ENCODE results near the gene PER3. TPM values are rescaled to one million over a fixed set of nuclear protein-coding genes. Genes with fewer than 3 reads are reported as not detected.

PER3 gene
- total RNA-seq, result 11.1 to 11.5 TPM (median 11.1 TPM) in 3 replicates

DNA sequence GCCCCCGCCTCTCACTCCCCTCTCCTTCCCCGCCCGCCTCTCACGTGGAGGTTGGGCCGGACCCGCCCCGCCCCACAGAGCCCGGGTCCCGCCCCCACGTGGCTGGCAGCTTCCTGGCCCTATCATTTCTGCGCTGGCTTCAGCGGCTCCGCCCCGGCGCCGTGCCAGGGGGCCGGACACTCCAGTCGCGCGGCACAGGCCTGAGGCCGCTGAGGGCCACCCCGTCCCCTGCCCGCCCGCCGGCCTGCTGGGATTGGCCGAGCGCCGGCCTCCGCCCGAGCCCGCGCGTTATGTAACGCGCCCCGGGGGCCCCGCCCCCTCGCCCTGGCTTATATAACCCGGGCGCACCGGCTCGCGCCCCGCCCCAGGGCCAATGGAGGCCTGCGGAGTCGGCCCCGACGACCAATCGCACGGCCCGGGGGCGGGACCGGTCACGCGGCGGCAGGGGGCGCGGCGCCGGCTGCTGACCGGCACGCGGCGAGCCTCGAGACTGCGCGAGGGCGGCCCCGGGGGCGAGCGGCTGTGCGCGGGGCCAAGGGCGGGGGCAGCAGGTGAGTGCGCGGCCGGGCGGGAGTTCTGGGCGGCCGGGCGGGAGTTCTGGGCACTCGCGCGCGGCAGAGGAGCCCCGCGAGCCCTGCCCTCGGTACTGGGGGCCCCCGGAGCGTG, at the start of gene PER3:
Gene PER3 (plus strand): TSS at position 466 of the 666 bp plus-strand sequence. CDS start 587 bp downstream, outside the sequence.
- Mint-ChIP-seq H3K9me3 (peaks cover 6% of the 10 kb centered on the region), H3K4me1 (peaks cover 5% of the 10 kb centered on the region), H3K36me3 (peaks cover 31% of the 10 kb centered on the region), H3K27me3 (ENCODE audit: low read depth) (no peaks in the 10 kb centered on the region), H3K4me3 (peak within 1 kb of the TSS; percentile 74), H3K27ac (peak within 1 kb of the TSS; percentile 61)
- TF ChIP-seq, protein P1, sequence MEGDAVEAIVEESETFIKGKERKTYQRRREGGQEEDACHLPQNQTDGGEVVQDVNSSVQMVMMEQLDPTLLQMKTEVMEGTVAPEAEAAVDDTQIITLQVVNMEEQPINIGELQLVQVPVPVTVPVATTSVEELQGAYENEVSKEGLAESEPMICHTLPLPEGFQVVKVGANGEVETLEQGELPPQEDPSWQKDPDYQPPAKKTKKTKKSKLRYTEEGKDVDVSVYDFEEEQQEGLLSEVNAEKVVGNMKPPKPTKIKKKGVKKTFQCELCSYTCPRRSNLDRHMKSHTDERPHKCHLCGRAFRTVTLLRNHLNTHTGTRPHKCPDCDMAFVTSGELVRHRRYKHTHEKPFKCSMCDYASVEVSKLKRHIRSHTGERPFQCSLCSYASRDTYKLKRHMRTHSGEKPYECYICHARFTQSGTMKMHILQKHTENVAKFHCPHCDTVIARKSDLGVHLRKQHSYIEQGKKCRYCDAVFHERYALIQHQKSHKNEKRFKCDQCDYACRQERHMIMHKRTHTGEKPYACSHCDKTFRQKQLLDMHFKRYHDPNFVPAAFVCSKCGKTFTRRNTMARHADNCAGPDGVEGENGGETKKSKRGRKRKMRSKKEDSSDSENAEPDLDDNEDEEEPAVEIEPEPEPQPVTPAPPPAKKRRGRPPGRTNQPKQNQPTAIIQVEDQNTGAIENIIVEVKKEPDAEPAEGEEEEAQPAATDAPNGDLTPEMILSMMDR (IDR thresholded peaks at IDR 0.05; ENCODE audit: unreplicated experiment), result no peak
- peak; percentile 93 to 96 for DNase-seq (ENCODE audit: low spot score in 2 of 2, unreplicated experiment in 2 of 2)

DNA sequence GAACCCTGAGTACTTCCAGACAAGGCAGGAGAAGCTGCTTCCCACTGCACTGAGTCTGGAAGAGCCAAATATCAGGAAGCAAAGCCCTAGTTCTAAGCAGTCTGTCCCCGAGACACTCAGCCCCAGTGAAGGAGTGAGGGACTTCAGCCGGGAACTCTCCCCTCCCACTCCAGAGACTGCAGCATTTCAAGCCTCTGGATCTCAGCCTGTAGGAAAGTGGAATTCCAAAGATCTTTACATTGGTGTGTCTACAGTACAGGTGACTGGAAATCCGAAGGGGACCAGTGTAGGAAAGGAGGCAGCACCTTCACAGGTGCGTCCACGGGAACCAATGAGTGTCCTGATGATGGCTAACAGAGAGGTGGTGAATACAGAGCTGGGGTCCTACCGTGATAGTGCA, 46.0 kb upstream of the PER3 start:
- H3K27me3 Mint-ChIP-seq (ENCODE audit: low read depth), result no peaks in the 10 kb centered on the region

DNA sequence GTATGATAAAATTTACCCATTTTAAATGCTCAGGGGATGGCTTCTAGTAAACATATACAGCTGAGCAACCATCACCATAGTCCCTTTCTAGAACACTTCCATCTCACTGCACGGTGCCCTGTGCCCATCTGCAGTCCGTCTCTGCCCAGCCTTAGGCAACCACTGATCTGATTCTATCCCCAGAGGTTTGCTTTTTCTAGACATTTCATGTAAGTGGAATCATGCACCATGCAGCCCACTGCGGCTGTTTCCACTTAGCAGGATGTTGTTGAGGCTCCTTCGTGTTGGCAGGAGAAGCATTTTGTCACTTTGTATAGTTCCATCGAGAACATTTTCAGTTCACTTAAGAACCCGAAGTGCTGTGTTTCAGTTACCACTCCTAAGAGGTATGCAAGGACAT, 40.7 kb upstream of the PER3 start:
- Mint-ChIP-seq H3K4me1 (peaks cover 3% of the 10 kb centered on the region), H3K36me3 (peaks cover 6% of the 10 kb centered on the region), H3K9me3 (peaks cover 8% of the 10 kb centered on the region), H3K4me3 (no peak overlapping the region), H3K27me3 (ENCODE audit: low read depth) (no peaks in the 10 kb centered on the region), H3K27ac (no peak overlapping the region)
- DNase-seq (ENCODE audit: low spot score in 2 of 2, unreplicated experiment in 2 of 2), result no peak
- TF ChIP-seq, protein P1 (IDR thresholded peaks at IDR 0.05; ENCODE audit: unreplicated experiment), result no peak

More for the DNA sequence above, 46.0 kb upstream of the PER3 start:
- Mint-ChIP-seq H3K36me3 (peaks cover 9% of the 10 kb centered on the region), H3K9me3 (peaks cover 8% of the 10 kb centered on the region), H3K4me1 (no peaks in the 10 kb centered on the region), H3K27ac (no peak overlapping the region), H3K4me3 (no peak overlapping the region)
- no peak for DNase-seq (ENCODE audit: low spot score in 2 of 2, unreplicated experiment in 2 of 2)
- TF ChIP-seq, protein P1 (IDR thresholded peaks at IDR 0.05; ENCODE audit: unreplicated experiment), result no peak

DNA sequence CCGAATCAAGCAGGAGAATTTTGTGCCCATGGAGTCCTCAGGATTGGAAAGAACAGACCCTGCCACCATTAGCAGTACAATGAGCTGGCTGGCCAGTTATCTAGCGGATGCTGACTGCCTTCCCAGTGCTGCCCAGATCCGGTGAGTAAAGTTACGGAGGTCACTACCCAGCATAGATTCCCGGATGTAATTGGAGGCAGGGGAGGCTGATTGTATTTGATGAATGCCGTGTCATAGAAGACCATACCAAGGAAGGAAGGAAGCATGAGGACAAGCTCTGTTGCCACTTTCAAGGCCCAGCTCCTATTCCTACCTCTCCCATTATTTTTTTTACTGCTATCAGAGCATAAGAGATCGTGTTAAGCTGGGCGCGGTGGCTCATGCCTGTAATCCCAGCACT, 39.2 kb upstream of the PER3 start:
- TF ChIP-seq, protein P1 (IDR thresholded peaks at IDR 0.05; ENCODE audit: unreplicated experiment), result no peak
- Mint-ChIP-seq H3K9me3 (no peaks in the 10 kb centered on the region), H3K36me3 (no peaks in the 10 kb centered on the region), H3K27me3 (ENCODE audit: low read depth) (no peaks in the 10 kb centered on the region), H3K4me3 (no peak overlapping the region), H3K4me1 (peaks cover 3% of the 10 kb centered on the region), H3K27ac (no peak overlapping the region)
- no peak for DNase-seq (ENCODE audit: low spot score in 2 of 2, unreplicated experiment in 2 of 2)

DNA sequence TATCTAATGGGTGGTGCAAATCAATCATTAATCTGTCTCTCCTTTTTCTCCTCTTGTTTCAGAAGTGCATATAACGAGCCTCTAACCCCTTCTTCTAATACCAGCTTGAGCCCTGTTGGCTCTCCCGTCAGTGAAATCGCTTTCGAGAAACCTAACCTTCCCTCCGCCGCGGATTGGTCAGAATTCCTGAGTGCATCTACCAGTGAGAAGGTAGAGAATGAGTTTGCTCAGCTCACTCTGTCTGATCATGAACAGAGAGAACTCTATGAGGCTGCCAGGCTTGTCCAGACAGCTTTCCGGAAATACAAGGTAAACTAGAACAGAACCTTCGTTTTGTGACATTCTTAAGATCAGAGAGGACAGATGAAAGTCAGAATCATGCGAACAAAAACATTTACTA, 38.3 kb upstream of the PER3 start:
- H3K4me3 Mint-ChIP-seq, result no peak overlapping the region

More for the DNA sequence above, 38.3 kb upstream of the PER3 start:
- Mint-ChIP-seq H3K36me3 (no peaks in the 10 kb centered on the region), H3K27ac (no peak overlapping the region), H3K4me1 (peaks cover 3% of the 10 kb centered on the region), H3K27me3 (ENCODE audit: low read depth) (no peaks in the 10 kb centered on the region), H3K9me3 (no peaks in the 10 kb centered on the region)
- TF ChIP-seq, protein P1 (IDR thresholded peaks at IDR 0.05; ENCODE audit: unreplicated experiment), result no peak
- no peak for DNase-seq (ENCODE audit: low spot score in 2 of 2, unreplicated experiment in 2 of 2)
